Stimulated activated naive CD8-positive, alpha-beta T cell treated with anti-CD3 and anti-CD28 coated beads, Interleukin-15, amount 100 ng/mL, for 72 hours (primary cell): Measurements from ENCODE around the gene EIF1AD.

Experiments used
- ATAC-seq: fragments of 150-1000 bp; cut with Tn5 transposase; 2 replicates; pipeline ENCODE4 v1.10.0; 2021; ENCODE audit warnings: mild to moderate bottlenecking, moderate library complexity
- DNase-seq, 2 donors: peaks; one replicate each; pipeline ENCODE4 v3.0.0; 2021 to 2022
- H3K27ac Mint-ChIP-seq, 2 donors: one replicate each; pipeline ENCODE4 v1.8.0; 2022; ENCODE audit warnings: mild to moderate bottlenecking in 2 of 2, mixed read lengths in 2 of 2, moderate library complexity in 2 of 2
- H3K27me3 Mint-ChIP-seq: one replicate; pipeline ENCODE4 v1.8.0; 2022; ENCODE audit warnings: mixed read lengths
- H3K4me1 Mint-ChIP-seq: one replicate; pipeline ENCODE4 v1.8.0; 2022; ENCODE audit warnings: mild to moderate bottlenecking, mixed read lengths
- H3K4me3 Mint-ChIP-seq, 2 donors: one replicate each; pipeline ENCODE4 v1.8.0; 2022; ENCODE audit warnings: mild to moderate bottlenecking in 2 of 2, mixed read lengths in 2 of 2, moderate library complexity in 1 of 2
- H3K9me3 Mint-ChIP-seq, 2 donors: one replicate each; pipeline ENCODE4 v1.8.0; 2022; ENCODE audit warnings: mixed read lengths in 2 of 2

EIF1AD gene

GRCh38 chr11:65988791-65989592 lies 13.0 kb downstream of the EIF1AD start:
- Mint-ChIP-seq H3K4me3 (no peak overlapping the region), H3K27ac (no peak overlapping the region)
- DNase-seq = peak; percentile 90 to 93

GRCh38 chr11:65987336-65987735 lies 14.6 kb downstream of the EIF1AD start:
- Mint-ChIP-seq H3K4me3 (no peak overlapping the region), H3K9me3 (no peaks in the 10 kb centered on the region), H3K4me1 (peaks cover 9% of the 10 kb centered on the region), H3K27ac (peak overlapping the region; percentile 45 to 69), H3K27me3 (no peaks in the 10 kb centered on the region)
- DNase-seq (no peak), ATAC-seq (no peak)

More at GRCh38 chr11:65988791-65989592, 13.0 kb downstream of the EIF1AD start:
- Mint-ChIP-seq H3K27me3 (no peaks in the 10 kb centered on the region), H3K4me1 (peaks cover 9% of the 10 kb centered on the region), H3K9me3 (no peaks in the 10 kb centered on the region)
- peak; percentile 99 for ATAC-seq

- Mint-ChIP-seq H3K4me1 (peaks cover under 1% of the 10 kb centered on the region), H3K4me3 (no peak overlapping the region), H3K27me3 (no peaks in the 10 kb centered on the region), H3K27ac (no peak overlapping the region), H3K9me3 (no peaks in the 10 kb centered on the region)
- DNase-seq (no peak), ATAC-seq (no peak)
These were observed 18.4 kb downstream of the EIF1AD start for GRCh38 chr11:65983589-65983987.

- Mint-ChIP-seq H3K9me3 (no peaks in the 10 kb centered on the region), H3K4me1 (no peaks in the 10 kb centered on the region), H3K4me3 (no peak overlapping the region), H3K27me3 (no peaks in the 10 kb centered on the region), H3K27ac (no peak overlapping the region)
- ATAC-seq (no peak), DNase-seq (no peak)
These were observed 19.0 kb downstream of the EIF1AD start for GRCh38 chr11:65982824-65983588.

GRCh38 chr11:65981972-65982823 lies 19.8 kb downstream of the EIF1AD start:
- ATAC-seq = peak; percentile 29
- no peak overlapping the region for H3K4me3 Mint-ChIP-seq
- DNase-seq = no peak
- no peaks in the 10 kb centered on the region for H3K9me3 Mint-ChIP-seq
- peaks cover 3% of the 10 kb centered on the region for H3K4me1 Mint-ChIP-seq
- H3K27ac Mint-ChIP-seq = no peak overlapping the region
- H3K27me3 Mint-ChIP-seq = no peaks in the 10 kb centered on the region

- Mint-ChIP-seq H3K27me3 (no peaks in the 10 kb centered on the region), H3K27ac (peak overlapping the region in 1 of 2 donors; percentile 72), H3K4me1 (peaks cover 6% of the 10 kb centered on the region), H3K4me3 (no peak overlapping the region), H3K9me3 (no peaks in the 10 kb centered on the region)
- DNase-seq = no peak
- no peak for ATAC-seq
These were observed 20.7 kb downstream of the EIF1AD start for GRCh38 chr11:65981101-65981740.

GRCh38 chr11:65979261-65979759 lies 22.6 kb downstream of the EIF1AD start:
- no peak overlapping the region for H3K27ac Mint-ChIP-seq
- ATAC-seq = no peak
- H3K9me3 Mint-ChIP-seq = no peaks in the 10 kb centered on the region
- peaks cover 6% of the 10 kb centered on the region for H3K4me1 Mint-ChIP-seq
- no peak overlapping the region for H3K4me3 Mint-ChIP-seq
- DNase-seq = no peak
- no peaks in the 10 kb centered on the region for H3K27me3 Mint-ChIP-seq

GRCh38 chr11:65978391-65979238 lies 23.3 kb downstream of the EIF1AD start:
- no peak overlapping the region for H3K27ac Mint-ChIP-seq
- no peak overlapping the region for H3K4me3 Mint-ChIP-seq
- DNase-seq (no peak), ATAC-seq (no peak)
- H3K9me3 Mint-ChIP-seq = no peaks in the 10 kb centered on the region
- H3K27me3 Mint-ChIP-seq = no peaks in the 10 kb centered on the region
- H3K4me1 Mint-ChIP-seq = peaks cover 6% of the 10 kb centered on the region

- peaks cover 6% of the 10 kb centered on the region for H3K4me1 Mint-ChIP-seq
- H3K9me3 Mint-ChIP-seq = no peaks in the 10 kb centered on the region
- DNase-seq (no peak), ATAC-seq (no peak)
- no peak overlapping the region for H3K4me3 Mint-ChIP-seq
- H3K27me3 Mint-ChIP-seq = no peaks in the 10 kb centered on the region
- no peak overlapping the region for H3K27ac Mint-ChIP-seq
These were observed 24.2 kb downstream of the EIF1AD start for GRCh38 chr11:65977621-65978390.

GRCh38 chr11:65976216-65977176 lies 25.5 kb downstream of the EIF1AD start:
- no peak overlapping the region for H3K27ac Mint-ChIP-seq
- H3K27me3 Mint-ChIP-seq = no peaks in the 10 kb centered on the region
- H3K4me1 Mint-ChIP-seq = peaks cover 6% of the 10 kb centered on the region
- no peak for DNase-seq
- no peaks in the 10 kb centered on the region for H3K9me3 Mint-ChIP-seq
- no peak overlapping the region for H3K4me3 Mint-ChIP-seq
- no peak for ATAC-seq

- ATAC-seq (no peak), DNase-seq (no peak)
- no peak overlapping the region for H3K27ac Mint-ChIP-seq
- H3K27me3 Mint-ChIP-seq = no peaks in the 10 kb centered on the region
- H3K4me1 Mint-ChIP-seq = peaks cover 6% of the 10 kb centered on the region
- no peaks in the 10 kb centered on the region for H3K9me3 Mint-ChIP-seq
- H3K4me3 Mint-ChIP-seq = no peak overlapping the region
These were observed 26.2 kb downstream of the EIF1AD start for GRCh38 chr11:65975771-65976170.

GRCh38 chr11:65973439-65974110 lies 28.4 kb downstream of the EIF1AD start:
- Mint-ChIP-seq H3K27ac (no peak overlapping the region), H3K27me3 (no peaks in the 10 kb centered on the region), H3K9me3 (no peaks in the 10 kb centered on the region), H3K4me1 (peaks cover 18% of the 10 kb centered on the region), H3K4me3 (no peak overlapping the region)
- DNase-seq (no peak), ATAC-seq (no peak)
